BJ (cell line): ENCODE data around the gene MLC1. TPM values are rescaled to one million over a fixed set of nuclear protein-coding genes. Genes with fewer than 3 reads are reported as not detected.
A peak's percentile ranks its signal among the peaks of the same experiment; 100 is the strongest.

Source experiments
- CTCF ChIA-PET: fragments of 350-600 bp; formaldehyde crosslinking; extraction: SDS; loops from one replicate; lab custom pipeline; 2021; ENCODE audit warnings: antibody characterized with exemption, inconsistent platforms; lab: Yijun Ruan, JAX
- POLR2A ChIA-PET: fragments of 300-600 bp; sonication (Branson Sonifier 250); formaldehyde crosslinking; extraction: SDS; loops from one replicate; lab custom pipeline; 2021; ENCODE audit warnings: antibody characterized with exemption; lab: Charles Lee
- DNase-seq: peaks from one replicate; pipeline ENCODE4 v3.0.0-alpha.2; 2011; ENCODE audit warnings: low read depth
- H3K27me3 ChIP-seq: 2 replicates; pipeline ENCODE4 v1.6.0; 2011; ENCODE audit warnings: low read length; ENCODE audit not compliant: control insufficient read depth, insufficient read depth
- H3K36me3 ChIP-seq: 2 replicates; pipeline ENCODE4 v1.5.1; 2011; ENCODE audit warnings: low read length; ENCODE audit not compliant: control insufficient read depth, insufficient read depth
- H3K4me3 ChIP-seq: 2 replicates; pipeline ENCODE4 v1.5.1; 2011; ENCODE audit warnings: low read depth, mild to moderate bottlenecking, control low read depth, low read length
- CTCF ChIP-seq: IDR thresholded peaks from 2 replicates; pipeline ENCODE4 v1.5.1; 2011; ENCODE audit warnings: low read depth, mild to moderate bottlenecking, control low read depth, inconsistent platforms, low read length, moderate library complexity; ENCODE audit not compliant: insufficient read depth
- polyA plus RNA-seq: library from polyadenylated mRNA; depleted of rRNA; stranded (reverse); fragments of >200 nt; gene quantifications from 2 replicates; pipeline ENCODE4 v1.2.3, GENCODE V29; 2011

Gene MLC1
- polyA plus RNA-seq, 1 experiment: 0.15 TPM

- no peak for DNase-seq
- CTCF ChIA-PET: interaction anchor here (1.0 to 1.4 kb wide), 2 partner anchors 19 to 33 kb away, joined by 3 read pairs; partner anchors contain the start of gene MLC1
- POLR2A ChIA-PET: no interaction called here
- no peaks in the 10 kb centered on the region for H3K27me3 ChIP-seq
- TF ChIP-seq CTCF: no peak
- no peaks in the 10 kb centered on the region; the same call in 1 of the 2 replicates for H3K36me3 ChIP-seq
- H3K4me3 ChIP-seq: no peak overlapping the region
Measured at GRCh38 chr22:50118129-50118528, 32.9 kb upstream of the MLC1 start.

- Histone ChIP-seq H3K27me3 (no peaks in the 10 kb centered on the region), H3K36me3 (no peaks in the 10 kb centered on the region; the same call in 1 of the 2 replicates), H3K4me3 (no peak overlapping the region)
- no peak for TF ChIP-seq CTCF
- no peak for DNase-seq
- ChIA-PET CTCF (interaction anchor here (0.7 to 1.4 kb wide), 5 partner anchors 9 to 136 kb away, joined by 3 to 7 read pairs (median 3); partner anchors contain the start of gene MLC1), POLR2A (interaction anchor here (0.6 kb wide), 1 partner anchor 240 kb away, joined by 6 read pairs; no protein-coding TSS in a partner anchor)
Measured at GRCh38 chr22:50117168-50117762, 32.0 kb upstream of the MLC1 start.

- CTCF ChIA-PET: interaction anchor here (1.0 kb wide), 2 partner anchors 49 to 85 kb away, joined by 3 read pairs; no protein-coding TSS in a partner anchor
- TF ChIP-seq CTCF: no peak
Measured at GRCh38 chr22:50115693-50116092, 30.5 kb upstream of the MLC1 start.

GRCh38 chr22:50114221-50115021 is 29.2 kb upstream of the MLC1 start:
- CTCF ChIA-PET: interaction anchor here (1.1 kb wide), 1 partner anchor 9 kb away, joined by 3 read pairs; no protein-coding TSS in a partner anchor
- no peak for TF ChIP-seq CTCF

More at GRCh38 chr22:50115693-50116092, 30.5 kb upstream of the MLC1 start:
- H3K4me3 ChIP-seq: peak overlapping the region; percentile 12; the same call in 1 of the 2 replicates
- POLR2A ChIA-PET: no interaction called here
- no peaks in the 10 kb centered on the region; the same call in 1 of the 2 replicates for H3K36me3 ChIP-seq
- DNase-seq: peak; percentile 85
- H3K27me3 ChIP-seq: no peaks in the 10 kb centered on the region

More at GRCh38 chr22:50114221-50115021, 29.2 kb upstream of the MLC1 start:
- DNase-seq: peak; percentile 55
- Histone ChIP-seq H3K36me3 (no peaks in the 10 kb centered on the region; the same call in 1 of the 2 replicates), H3K4me3 (peak overlapping the region; percentile 49), H3K27me3 (no peaks in the 10 kb centered on the region)
- POLR2A ChIA-PET: interaction anchor here (0.6 kb wide), 2 partner anchors 43 to 260 kb away, joined by 3 read pairs; no protein-coding TSS in a partner anchor
